NCI-H82 treated with DMSO at 0.1 percent for 48 hours (cell line): Measurements from ENCODE around the gene PKIB.
"Not testable (repeated sequence)": the region's sequence is repeated elsewhere in the genome, so short reads cannot be mapped to it uniquely, and the experiment has no call there.

Source experiments
- DNase-seq: peaks from one replicate; lab custom pipeline; 2025; ENCODE audit not compliant: unreplicated experiment; lab: John Stamatoyannopoulos, UW

Gene PKIB

DNA sequence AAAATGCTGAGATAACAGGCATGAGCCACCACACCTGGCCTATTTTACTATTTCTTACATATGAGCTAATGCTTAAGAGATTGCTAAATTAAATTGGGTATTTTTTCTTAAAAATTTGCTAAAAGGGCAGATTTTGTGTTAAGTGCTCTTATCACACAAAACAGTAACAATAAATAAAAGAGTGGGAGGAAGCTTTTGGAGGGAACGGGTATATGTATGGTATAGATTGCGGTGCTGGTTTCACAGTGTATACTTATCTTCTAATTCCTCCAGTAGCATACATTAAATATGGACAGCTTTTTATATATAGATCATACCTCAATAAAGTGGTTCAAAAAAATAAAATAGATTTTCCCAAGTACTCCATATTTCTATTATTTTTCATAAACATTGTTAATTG is 129.9 kb downstream of the PKIB start:
- DNase-seq, result no peak

GRCh38 chr6:122740936-122741335 is 130.7 kb downstream of the PKIB start:
- no peak for DNase-seq

GRCh38 chr6:122744247-122744646 is 134.0 kb downstream of the PKIB start:
- DNase-seq, result not testable (repeated sequence)

DNA sequence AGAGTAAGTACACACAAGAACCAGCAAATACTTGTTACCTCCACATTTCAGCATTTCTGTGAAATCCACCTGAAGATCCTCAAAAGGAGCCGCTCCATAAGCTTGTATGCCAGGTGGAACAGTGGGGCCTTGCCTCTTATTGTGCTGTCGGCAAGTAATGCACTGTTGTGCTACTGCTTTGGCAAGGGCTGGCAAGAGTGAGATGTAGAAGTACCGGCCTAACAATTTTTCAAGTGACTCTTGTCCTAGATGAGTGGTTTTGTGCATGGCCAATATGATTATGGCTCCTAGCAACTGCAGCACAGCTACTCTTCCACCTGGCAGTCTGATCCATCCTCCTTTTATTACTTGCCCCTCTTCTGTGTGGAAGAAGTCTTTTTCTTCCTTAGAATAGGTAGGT is 134.7 kb downstream of the PKIB start:
- DNase-seq, result not testable (repeated sequence)

GRCh38 chr6:122746688-122747087 is 136.5 kb downstream of the PKIB start:
- DNase-seq, result no peak

- DNase-seq, result no peak
Measured at GRCh38 chr6:122747573-122747972, 137.4 kb downstream of the PKIB start.

- DNase-seq, result not testable (repeated sequence)
Measured at GRCh38 chr6:122748945-122749344, 138.7 kb downstream of the PKIB start.

GRCh38 chr6:122749451-122750050 is 139.3 kb downstream of the PKIB start:
- DNase-seq, result no peak

- no peak for DNase-seq
Measured at GRCh38 chr6:122751326-122751725, 141.1 kb downstream of the PKIB start.

DNA sequence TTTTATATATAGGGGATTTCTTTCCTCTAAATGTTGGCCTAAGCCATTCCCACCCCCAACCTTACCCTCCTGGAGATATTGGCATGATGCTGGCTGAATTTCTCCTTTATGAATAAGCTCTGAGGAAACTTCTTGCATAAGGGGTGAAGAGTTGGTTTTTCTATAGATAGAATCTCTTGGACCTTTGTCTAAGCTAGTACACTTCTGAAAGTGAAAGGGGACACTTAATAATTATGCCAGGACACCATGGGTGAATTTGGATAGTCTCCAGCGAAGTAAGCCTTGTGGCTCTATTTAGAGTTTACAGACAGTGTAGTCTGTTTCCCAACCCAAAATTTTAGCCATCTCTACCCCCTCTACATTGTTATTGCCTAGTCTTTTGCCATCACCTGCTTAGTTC is 142.3 kb downstream of the PKIB start:
- DNase-seq, result no peak

DNA sequence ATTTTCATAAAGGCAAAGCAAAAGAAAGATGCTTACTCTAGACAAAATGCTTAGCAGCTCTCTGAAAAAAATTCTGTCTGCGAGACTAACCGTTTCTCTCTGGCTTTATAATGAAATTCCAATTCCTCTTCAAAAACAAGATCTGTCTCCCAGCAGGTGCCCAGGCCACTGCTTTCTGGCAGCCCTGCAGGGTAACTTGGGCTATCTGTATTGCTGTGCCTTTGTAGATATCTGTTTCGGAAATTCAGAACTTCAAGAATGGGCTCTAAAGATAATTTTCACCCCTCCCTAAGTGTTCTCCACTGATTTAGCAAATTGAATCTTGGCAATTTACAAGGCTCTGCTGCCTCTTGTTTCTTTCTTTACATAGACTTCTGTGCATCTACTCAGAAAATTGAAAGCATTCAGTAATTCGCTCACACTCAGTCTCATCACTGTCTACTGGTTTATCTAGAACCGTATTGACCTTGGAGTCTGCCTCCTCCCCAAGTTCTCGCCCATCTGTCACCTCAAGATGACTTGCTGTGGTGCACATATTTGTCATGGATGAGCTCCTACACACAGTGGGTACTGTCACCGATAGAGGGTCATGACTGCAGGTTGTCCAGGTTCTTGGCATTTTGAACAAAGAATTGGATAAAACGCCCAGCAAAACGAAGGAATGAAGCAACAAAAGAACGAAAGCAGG is 142.9 kb downstream of the PKIB start:
- no peak for DNase-seq

- no peak for DNase-seq
Measured at GRCh38 chr6:122753688-122754056, 143.5 kb downstream of the PKIB start.

- no peak for DNase-seq
Measured at GRCh38 chr6:122754191-122754731, 144.1 kb downstream of the PKIB start.

- no peak for DNase-seq
Measured at GRCh38 chr6:122755901-122756300, 145.7 kb downstream of the PKIB start.

GRCh38 chr6:122758927-122759334 is 148.7 kb downstream of the PKIB start:
- no peak for DNase-seq

DNA sequence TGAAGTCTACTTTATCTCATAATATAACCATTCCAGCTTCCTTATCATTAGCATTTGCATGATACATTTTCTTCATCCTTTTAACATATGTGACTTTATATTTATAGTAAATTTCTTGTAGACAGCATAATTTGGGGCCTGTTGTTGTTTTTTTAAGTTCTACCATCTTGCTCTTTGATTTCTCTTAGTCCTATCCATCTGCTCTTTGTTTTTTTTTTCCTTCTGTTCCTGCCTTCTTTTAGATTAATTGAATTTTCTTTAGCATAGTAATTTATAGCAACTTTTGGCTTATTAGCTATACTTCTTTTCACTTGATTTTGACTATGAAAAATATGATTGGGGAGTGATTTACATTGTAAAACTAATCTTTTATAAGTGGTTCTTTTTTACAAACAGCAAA is 150.1 kb downstream of the PKIB start:
- DNase-seq, result no peak

GRCh38 chr6:122766256-122766655 is 156.1 kb downstream of the PKIB start:
- DNase-seq, result no peak

DNA sequence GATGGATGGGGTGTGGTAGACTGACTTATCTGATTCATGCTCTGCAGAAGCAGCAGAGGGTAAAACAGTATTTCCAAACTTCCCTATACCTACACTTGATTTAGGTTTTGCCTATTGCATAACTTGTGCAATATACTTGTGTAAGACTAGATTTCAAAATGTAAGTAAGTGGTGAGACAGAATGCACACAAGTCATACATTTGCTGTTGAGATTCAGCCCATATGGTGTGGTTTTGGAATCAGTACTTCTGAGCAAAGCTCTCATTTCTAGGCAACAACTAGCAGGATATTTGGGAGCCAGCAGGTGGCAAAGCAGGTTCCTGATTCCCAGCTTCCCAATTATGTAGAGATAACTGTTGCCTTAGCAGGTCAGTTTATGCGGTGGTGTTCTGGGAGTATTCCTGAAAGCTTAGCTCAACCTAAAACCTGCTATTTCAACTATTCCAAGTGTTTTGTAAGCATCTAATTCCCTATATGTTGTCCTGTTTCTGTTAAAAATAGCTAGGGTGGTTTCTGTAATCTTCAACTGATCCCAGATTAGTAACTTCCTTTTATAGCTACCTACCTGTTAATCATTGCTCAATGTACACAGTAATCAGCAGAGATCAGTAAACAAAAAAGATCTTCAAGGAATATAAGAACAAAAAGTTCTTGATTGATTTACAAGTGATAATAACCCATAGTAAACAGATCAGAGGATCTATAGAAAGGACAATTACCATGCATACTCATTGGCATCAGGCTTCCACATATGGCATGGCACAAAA is 160.8 kb downstream of the PKIB start:
- DNase-seq, result no peak

GRCh38 chr6:122772724-122773415 is 162.7 kb downstream of the PKIB start:
- no peak for DNase-seq
